ENCODE data around the gene SLC16A2.

The SLC16A2 gene

GRCh38 chrX:74421036-74421739 lies at the start of gene SLC16A2:
Gene SLC16A2 (plus strand): TSS chrX:74421493. CDS start chrX:74421638, 145 bp downstream.
- FAIRE-seq, result no peak

DNA sequence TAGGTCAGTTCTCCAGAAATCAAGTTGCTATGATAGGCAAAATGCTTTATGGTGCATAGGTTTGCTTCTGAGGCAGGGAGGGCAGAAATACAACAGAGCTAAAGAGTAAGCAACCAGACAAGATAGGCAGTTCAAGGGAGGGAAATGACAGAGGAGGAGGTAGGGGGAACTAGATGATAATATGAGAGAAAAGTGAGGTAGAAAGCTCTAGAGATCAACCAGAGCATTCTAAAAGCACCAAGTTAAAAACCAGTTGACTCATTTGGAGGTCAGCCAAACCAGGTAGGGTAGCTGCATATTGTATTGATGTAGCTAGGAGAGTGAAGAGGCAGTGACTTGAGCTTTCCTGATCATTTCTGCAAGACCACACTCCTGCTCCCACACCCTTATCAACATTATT lies 49.0 kb upstream of the SLC16A2 start:
- no peak for FAIRE-seq

- FAIRE-seq, result no peak
These were observed 44.0 kb upstream of the SLC16A2 start for GRCh38 chrX:74377282-74377681.

DNA sequence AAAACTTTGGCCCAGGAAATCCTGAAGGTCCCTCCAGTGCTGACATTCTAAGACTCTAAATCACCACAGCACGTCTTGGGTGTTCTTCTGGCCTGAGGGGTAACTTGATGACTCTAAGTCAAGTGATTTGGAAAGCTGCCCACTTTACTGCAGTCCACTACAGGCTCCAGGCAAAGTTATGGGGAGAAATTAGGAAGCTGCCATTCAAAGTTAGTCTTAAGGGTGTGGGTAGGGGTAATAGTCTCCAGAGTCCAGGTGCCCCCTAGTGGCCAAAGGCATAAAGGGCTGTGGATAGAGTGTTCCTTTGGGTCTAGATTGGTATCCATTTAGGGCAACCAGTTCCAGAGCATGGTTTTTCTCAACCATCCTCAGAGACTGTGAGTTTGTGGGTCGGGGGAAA lies 38.7 kb upstream of the SLC16A2 start:
- FAIRE-seq, result no peak

DNA sequence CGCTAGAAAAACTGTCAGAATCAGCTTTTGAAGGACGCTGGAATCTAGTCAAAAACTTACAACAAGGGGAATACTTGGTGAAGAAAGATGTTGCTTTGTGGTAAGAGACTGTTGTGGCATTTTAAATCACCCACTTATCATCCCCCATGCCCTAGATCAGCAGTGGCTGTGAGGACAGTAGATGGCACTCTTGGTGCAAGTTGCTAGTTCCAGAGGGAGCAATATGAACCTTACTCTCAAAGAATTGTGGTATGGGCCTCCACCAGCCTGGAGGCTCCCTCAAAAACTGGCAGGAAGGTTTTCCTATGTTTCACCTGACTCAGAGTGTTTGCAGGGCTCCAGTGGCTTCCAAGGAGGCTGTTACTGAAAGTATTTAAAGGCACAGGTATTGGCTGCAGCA lies 37.7 kb upstream of the SLC16A2 start:
- FAIRE-seq, result no peak

GRCh38 chrX:74389016-74389722 lies 32.1 kb upstream of the SLC16A2 start:
- no peak for FAIRE-seq

GRCh38 chrX:74395556-74395955 lies 25.7 kb upstream of the SLC16A2 start:
- no peak for FAIRE-seq

DNA sequence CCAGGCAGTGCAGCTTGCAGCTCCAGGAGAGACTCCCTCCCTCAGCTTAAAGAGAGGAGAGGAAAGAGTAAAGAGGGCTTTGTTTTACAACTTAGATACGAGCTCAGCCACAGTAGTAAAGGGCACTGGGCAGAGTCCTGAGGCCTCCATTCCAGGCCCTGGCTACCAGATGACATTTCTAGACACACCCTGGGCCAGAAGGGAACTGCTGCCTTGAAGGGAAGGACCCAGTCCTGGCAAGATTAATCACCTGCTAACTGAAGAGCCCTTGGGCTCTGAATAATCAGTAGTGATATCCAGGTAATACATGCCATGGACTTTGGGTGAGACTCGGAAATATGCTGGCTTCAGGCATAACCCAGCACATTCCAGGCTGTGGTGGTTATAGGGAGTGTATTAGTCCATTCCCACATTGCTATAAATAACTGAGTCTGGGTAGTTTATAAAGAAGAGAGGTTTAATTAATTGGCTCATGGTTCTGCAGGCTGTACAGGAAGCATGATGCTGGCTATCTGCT lies 15.3 kb upstream of the SLC16A2 start:
- no peak for FAIRE-seq

DNA sequence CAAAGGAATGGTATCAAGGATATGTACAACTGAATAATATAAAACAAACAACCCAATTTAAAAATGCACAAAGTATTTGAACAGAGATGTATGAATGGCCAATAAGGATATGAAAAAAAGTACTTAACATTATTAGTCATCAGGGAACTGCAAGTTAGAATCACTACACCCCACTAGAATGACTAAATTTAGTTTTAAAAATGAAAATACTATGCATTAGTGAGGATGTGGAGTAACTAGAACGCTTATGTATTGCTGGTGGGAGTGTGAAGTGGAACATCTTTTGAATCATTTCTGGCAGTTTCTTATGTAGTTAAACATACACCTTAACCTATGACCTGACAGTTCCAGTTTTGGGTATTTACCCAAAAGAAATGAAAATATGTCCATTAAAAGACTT lies 13.0 kb upstream of the SLC16A2 start:
- no peak for FAIRE-seq

DNA sequence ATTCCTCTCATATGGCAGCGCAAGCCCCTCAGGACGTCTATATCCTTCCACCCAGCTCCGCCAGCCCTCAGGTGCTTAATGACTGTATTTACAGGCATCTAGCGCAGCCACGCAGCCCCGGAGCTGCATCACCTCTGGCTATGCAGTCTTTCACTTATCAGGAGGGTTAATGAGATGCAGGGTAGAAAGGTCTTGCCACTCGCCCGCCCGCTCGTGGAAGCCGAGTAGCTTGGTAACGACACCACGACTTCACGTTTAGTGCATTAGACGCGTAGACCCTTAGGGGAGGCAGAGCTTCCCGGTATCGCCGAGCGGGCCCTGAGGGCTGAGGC lies 1.5 kb upstream of the SLC16A2 start:
- no peak for FAIRE-seq

GRCh38 chrX:74420196-74421035 lies 877 bp upstream of the SLC16A2 start:
- no peak for FAIRE-seq

- FAIRE-seq, result no peak
These were observed 553 bp downstream of the SLC16A2 start for GRCh38 chrX:74421740-74422352.

GRCh38 chrX:74422576-74423288 lies 1.4 kb downstream of the SLC16A2 start:
- FAIRE-seq, result no peak

GRCh38 chrX:74423289-74423998 lies 2.2 kb downstream of the SLC16A2 start:
- no peak for FAIRE-seq

DNA sequence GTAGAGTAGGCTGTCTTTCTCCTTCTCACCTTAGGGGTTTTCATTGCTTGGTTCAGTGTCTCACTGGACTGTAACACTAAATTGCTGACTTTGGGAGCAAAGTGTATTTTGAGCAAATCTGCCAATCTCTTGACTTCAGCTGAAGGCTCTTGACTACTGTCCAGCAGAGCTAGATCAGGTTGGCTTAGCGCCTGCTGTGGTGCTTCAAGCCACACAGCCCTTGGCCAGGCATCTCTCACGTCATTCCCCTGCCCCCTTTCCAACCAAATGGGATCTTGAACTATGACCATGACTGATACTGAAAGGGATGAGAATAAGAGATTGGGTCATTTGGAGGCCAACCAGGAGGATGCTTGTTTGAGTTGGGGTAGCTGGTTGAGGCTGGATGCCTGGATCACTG lies 4.8 kb downstream of the SLC16A2 start:
- no peak for FAIRE-seq

GRCh38 chrX:74426615-74427014 lies 5.3 kb downstream of the SLC16A2 start:
- FAIRE-seq, result no peak

DNA sequence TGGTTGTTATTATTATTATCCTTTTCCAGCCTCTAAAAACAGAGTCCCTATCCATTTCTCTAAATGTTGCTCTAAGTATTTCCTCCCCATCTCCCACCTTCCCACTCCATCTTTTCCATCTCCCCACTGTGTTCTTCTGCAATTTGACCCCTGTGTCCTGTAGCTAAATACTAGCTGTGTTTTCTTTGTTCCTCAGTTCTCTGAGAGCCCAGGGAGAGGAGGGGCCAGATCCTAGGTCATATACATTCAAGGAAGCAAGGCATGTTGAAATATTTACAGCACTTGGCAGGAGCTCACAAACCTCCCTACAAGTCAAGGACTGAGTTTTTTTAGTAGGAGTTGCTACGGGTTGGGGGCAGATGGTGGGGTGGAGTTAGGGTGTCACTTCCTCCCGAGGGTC lies 10.5 kb downstream of the SLC16A2 start:
- FAIRE-seq, result no peak

DNA sequence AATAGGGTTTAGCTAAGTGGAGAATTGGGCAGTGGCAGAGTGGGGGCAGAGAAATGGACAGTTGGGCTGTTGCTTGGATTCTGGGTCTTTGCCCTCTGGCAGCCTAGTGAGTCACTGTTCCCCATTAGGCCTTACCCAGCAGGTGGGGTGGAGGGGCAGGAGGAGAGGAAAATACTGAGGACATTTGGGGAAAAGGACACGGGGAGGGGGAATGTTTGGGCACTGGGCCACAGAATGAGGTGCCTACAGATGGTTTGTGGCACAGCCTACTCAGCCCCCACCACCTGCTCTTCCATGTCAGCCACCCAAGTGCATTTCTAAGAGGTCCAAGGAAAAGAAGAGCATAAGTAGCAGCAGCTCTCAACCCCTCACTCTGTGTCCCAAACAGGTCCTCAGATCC lies 13.0 kb downstream of the SLC16A2 start:
- no peak for FAIRE-seq

DNA sequence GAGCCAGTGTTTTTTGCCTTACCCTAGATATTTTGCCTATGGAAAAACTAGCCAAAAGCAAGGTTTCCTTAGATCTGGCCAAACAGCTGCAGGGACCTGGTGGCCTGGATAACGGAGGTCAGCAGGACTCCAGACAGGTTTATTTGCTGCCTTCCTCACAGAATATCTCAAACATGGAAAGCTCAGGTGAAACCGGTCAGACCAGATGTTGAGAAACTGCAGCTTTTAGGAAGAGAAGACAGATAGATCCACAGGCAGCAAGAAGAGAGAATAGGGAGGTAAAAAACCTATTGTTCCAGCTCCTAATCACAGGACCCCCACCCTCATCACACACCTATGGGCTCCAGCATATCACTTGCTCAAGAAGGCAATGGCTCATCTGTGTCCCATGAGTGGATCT lies 16.2 kb downstream of the SLC16A2 start:
- FAIRE-seq, result no peak

- no peak for FAIRE-seq
These were observed 17.5 kb downstream of the SLC16A2 start for GRCh38 chrX:74438764-74439163.

DNA sequence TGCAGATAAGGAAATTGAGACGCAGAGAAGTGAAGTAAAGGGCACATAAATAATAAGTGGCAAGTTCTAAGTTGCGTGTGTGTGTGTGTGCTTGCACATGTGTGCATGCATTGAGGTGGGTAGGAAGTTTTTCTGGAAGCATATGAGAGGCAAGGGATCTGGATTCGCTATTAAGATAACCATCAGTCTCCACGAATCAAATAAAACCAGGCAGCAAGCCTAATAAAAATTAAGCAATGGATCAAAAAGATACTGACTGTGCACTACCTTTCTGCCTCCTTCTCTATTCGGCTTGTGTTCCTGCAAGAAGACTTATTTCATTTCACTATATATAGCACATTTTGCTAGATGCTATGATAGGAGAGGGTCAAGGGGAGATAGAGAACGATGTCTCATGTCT lies 23.8 kb downstream of the SLC16A2 start:
- no peak for FAIRE-seq

DNA sequence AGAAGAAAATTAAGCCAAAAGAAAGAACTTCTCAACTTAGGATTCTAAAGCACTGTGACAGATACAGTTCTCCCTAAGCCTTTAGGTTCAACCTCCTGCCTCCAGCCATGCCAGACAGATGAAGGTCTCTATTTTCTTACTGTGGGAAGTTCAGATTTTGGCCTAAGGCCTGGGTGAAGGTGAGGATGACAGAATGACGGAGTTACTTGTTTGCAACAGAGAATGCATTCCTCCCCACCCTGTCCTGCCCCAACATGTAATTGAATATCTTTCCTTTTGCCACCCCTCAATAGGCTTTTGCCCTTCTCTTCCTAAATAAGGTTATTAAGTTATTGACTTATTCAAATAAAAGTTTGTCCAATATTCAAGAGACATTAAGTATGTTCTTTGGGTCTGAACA lies 25.6 kb downstream of the SLC16A2 start:
- FAIRE-seq, result no peak
